Chondrocyte (in vitro differentiated cells): ENCODE results near the gene IL36G. TPM values are rescaled to one million over a fixed set of nuclear protein-coding genes. Genes with fewer than 3 reads are reported as not detected.

Source experiments
- DNase-seq: peaks from one replicate; pipeline ENCODE4 v3.0.0; 2021; ENCODE audit warnings: mixed read lengths, low spot score
- H3K27ac Mint-ChIP-seq: one replicate; pipeline ENCODE4 v1.8.0; 2021; ENCODE audit warnings: mild to moderate bottlenecking, moderate library complexity, mixed read lengths; ENCODE audit not compliant: unreplicated experiment
- H3K27me3 Mint-ChIP-seq: 2 replicates; pipeline ENCODE4 v1.8.0; 2021; ENCODE audit warnings: low read depth, mixed read lengths
- H3K36me3 Mint-ChIP-seq: 2 replicates; pipeline ENCODE4 v1.8.0; 2021; ENCODE audit warnings: low read depth, mixed read lengths
- H3K4me1 Mint-ChIP-seq: 2 replicates; pipeline ENCODE4 v1.8.0; 2021; ENCODE audit warnings: low read depth, mild to moderate bottlenecking, mixed read lengths
- H3K4me3 Mint-ChIP-seq: one replicate; pipeline ENCODE4 v1.8.0; 2021; ENCODE audit warnings: mild to moderate bottlenecking, moderate library complexity, mixed read lengths; ENCODE audit not compliant: unreplicated experiment
- H3K9me3 Mint-ChIP-seq: 2 replicates; pipeline ENCODE4 v1.8.0; 2021; ENCODE audit warnings: low read depth, mixed read lengths
- total RNA-seq: library from RNA; stranded (reverse); gene quantifications from 3 replicates; pipeline ENCODE4 v1.2.1, GENCODE V29; 2021
- TF ChIP-seq, protein P1 (sequence below): fragments of 200-600 bp; sonication (generic); IDR thresholded peaks from 2 replicates; pipeline ENCODE4 v1.5.0; 2021; ENCODE audit warnings: antibody characterized with exemption, mild to moderate bottlenecking, moderate library complexity

Gene IL36G
- total RNA-seq, 1 donor from 2014 or later: not detected

DNA sequence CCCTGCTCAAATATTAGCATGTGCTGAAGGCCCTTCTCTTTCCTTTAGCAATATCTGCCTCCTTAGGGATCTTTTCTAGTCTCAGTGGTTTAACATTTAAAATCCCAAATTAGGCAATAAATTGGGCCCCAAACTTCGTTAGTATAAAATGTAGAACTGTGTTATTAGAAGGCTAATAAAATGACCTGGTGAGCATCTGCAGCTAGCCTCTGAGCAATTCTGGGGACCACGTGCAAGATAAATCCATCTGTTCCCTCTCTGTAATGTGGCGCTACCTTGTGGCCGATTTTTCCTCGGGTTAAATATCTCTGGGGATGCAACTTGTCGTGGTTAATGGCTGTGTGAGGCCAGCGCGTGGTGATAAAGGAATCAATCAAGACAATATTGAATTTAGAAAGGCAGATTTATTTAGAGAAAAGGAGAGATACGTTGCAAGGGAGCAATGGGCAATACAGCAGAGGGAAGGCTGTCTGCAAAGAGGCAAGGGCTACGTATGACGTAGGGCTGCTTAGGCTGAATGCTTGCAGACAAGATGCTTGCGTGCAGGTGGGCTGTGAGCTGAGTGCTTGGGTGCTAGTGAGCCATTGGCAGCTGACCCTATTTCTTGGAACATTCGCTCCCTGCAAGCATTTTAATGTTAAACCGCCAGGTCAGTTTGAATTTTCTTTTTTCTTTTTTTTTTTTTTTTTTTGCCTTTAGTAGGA lies 18.5 kb upstream of the IL36G start:
- DNase-seq: no peak
- H3K36me3 Mint-ChIP-seq: no peaks in the 10 kb centered on the region
- no peaks in the 10 kb centered on the region for H3K9me3 Mint-ChIP-seq
- H3K4me3 Mint-ChIP-seq: no peak overlapping the region
- H3K27me3 Mint-ChIP-seq: peaks cover 19% of the 10 kb centered on the region
- H3K4me1 Mint-ChIP-seq: no peaks in the 10 kb centered on the region
- TF ChIP-seq, protein P1, sequence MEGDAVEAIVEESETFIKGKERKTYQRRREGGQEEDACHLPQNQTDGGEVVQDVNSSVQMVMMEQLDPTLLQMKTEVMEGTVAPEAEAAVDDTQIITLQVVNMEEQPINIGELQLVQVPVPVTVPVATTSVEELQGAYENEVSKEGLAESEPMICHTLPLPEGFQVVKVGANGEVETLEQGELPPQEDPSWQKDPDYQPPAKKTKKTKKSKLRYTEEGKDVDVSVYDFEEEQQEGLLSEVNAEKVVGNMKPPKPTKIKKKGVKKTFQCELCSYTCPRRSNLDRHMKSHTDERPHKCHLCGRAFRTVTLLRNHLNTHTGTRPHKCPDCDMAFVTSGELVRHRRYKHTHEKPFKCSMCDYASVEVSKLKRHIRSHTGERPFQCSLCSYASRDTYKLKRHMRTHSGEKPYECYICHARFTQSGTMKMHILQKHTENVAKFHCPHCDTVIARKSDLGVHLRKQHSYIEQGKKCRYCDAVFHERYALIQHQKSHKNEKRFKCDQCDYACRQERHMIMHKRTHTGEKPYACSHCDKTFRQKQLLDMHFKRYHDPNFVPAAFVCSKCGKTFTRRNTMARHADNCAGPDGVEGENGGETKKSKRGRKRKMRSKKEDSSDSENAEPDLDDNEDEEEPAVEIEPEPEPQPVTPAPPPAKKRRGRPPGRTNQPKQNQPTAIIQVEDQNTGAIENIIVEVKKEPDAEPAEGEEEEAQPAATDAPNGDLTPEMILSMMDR: peak; percentile 76
- no peak overlapping the region for H3K27ac Mint-ChIP-seq

DNA sequence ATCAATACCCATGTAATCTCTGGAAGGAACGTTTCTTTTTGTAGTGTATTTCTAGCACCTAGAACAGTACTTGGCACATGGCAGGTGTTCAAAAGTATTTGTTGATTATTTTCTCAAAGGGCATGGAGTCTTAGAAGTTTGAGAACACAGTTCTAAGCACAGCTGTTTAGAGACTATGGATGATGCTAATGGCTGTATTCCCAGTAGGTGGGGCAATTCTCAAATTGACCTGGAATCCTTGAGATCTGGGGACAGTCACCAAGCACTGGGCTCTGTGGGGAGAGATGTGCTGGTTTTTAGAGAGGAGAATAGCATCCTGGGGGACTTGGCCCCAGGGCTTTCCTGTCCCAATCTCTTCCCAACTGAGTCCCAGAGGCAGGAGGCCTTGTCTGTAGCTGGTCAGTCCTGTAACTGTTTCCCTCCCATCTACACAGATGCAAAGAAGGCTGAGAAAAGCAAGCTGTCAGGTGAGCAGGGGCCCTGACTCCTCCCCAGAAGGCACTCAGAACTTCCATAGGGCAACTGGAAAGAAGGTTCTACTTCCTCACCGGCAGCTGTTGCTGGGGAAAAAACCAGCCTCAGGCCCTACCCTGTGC lies 17.5 kb upstream of the IL36G start:
- no peaks in the 10 kb centered on the region for H3K9me3 Mint-ChIP-seq
- no peaks in the 10 kb centered on the region for H3K36me3 Mint-ChIP-seq
- no peak for DNase-seq
- H3K27me3 Mint-ChIP-seq: peaks cover 18% of the 10 kb centered on the region
- no peak overlapping the region for H3K27ac Mint-ChIP-seq
- TF ChIP-seq, protein P1: no peak
- no peak overlapping the region for H3K4me3 Mint-ChIP-seq
- H3K4me1 Mint-ChIP-seq: no peaks in the 10 kb centered on the region

DNA sequence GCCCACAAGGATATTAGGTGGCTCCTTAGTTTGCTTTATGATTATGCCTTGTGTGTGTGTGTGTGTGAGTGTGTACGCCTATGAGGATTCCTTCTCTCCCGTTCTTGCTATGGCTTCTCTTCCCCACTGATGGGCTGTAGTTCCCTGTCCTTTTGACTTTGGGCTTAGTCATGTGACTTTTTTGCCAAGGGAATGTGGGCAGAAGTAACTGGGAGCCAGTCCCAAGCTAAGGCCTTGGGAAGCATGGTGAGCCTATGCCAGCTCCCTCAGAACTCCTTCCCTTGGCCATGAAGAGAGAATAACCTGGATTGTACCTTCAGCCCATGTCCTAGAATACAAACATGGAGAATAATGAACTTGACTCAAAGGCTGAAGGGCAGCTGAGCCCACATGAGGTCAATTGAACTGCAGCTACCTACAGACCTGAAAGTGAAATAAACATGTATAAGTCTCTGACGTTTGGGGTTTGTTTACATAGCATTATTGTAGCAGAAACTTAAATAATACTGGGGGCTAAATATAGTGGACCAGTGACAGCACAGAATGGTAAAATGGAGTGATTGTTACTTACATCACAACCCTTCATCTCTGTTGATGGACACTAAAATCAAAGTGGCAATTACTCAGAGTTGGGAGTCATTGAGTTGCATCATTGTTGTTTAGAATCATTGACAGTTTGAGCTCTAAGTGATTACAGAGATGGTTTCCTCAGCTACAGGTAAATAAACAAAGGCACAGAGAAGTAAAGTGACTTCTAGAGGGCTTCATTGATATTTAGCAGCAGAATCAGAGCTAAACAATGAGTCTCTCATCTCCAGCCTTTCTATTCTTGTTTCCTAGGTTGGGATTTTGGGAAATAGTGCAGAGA lies 15.3 kb upstream of the IL36G start:
- TF ChIP-seq, protein P1: no peak
- Mint-ChIP-seq H3K4me1 (no peaks in the 10 kb centered on the region), H3K27me3 (peaks cover 21% of the 10 kb centered on the region), H3K36me3 (peaks cover 2% of the 10 kb centered on the region), H3K4me3 (no peak overlapping the region), H3K9me3 (no peaks in the 10 kb centered on the region), H3K27ac (no peak overlapping the region)
- no peak for DNase-seq

DNA sequence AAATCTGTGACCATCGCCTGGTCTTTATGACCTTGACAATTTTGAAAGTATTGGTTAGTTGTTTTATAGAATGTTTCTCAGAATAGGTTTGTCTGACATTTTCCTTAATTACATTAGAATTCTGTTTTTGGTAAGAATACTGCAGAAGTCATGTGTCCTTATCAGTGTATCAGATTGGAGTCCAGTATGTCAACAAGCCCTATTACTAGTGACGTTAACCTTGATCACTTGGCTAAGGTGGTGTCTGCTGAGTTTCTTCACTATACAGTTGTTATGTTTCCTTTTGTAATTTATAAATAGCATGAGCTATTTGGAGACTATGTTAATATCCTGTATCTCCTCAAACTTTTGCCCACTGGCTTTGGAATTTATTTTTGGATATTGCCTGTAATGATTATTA lies 10.8 kb upstream of the IL36G start:
- Mint-ChIP-seq H3K27ac (no peak overlapping the region), H3K4me1 (no peaks in the 10 kb centered on the region), H3K36me3 (peaks cover 2% of the 10 kb centered on the region), H3K4me3 (no peak overlapping the region), H3K9me3 (no peaks in the 10 kb centered on the region), H3K27me3 (peaks cover 42% of the 10 kb centered on the region)
- TF ChIP-seq, protein P1: no peak
- no peak for DNase-seq

DNA sequence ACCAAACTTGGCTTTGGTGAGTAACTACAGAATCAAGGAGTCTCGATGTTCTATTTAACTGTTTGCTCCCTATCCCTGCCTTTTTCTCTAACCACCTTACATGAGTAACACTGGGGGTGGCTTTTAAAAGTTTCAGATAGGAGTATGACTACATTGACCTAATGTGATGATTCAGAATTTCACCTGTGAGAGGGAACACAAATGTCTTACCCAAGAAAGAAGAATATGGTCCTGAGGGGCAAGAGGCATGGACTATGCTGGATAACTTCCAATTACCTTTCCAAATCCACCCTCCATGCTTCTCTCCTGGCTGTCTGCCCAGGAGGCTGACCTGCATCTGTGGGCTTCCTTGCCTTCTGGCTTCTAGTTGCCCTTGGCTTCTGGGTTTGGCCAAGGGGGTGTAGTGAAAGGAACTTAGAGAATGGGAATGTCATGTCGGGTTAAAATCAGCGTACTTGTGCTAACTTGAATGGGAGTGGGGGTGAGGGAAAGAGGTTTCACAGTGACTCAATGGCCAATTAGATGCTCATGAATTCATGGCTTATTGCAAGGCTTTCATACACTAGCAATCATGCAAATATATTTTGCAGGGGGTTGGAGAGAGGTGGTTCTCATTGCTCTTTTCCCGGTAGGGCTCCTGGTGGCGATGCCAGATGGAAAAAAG lies 5.3 kb upstream of the IL36G start:
- TF ChIP-seq, protein P1: no peak
- no peaks in the 10 kb centered on the region for H3K9me3 Mint-ChIP-seq
- DNase-seq: no peak
- no peaks in the 10 kb centered on the region for H3K36me3 Mint-ChIP-seq
- H3K27me3 Mint-ChIP-seq: peaks cover 56% of the 10 kb centered on the region
- no peak overlapping the region for H3K4me3 Mint-ChIP-seq
- H3K4me1 Mint-ChIP-seq: no peaks in the 10 kb centered on the region
- H3K27ac Mint-ChIP-seq: no peak overlapping the region
